GM18507 (cell line): Measurements from ENCODE around the gene AGAP1.
"Not testable (repeated sequence)": the region's sequence is repeated elsewhere in the genome, so short reads cannot be mapped to it uniquely, and the experiment has no call there.

ENCODE experiments used
- DNase-seq: peaks from one replicate; pipeline ENCODE4 v3.0.0; 2011; ENCODE audit warnings: low read depth; ENCODE audit not compliant: insufficient read length; ENCODE audit errors: extremely low spot score
- FAIRE-seq: peaks from 2 replicates; lab custom pipeline; 2011; peaks lifted over from hg19 to GRCh38; lab: Jason Lieb, UNC

The AGAP1 gene

DNA sequence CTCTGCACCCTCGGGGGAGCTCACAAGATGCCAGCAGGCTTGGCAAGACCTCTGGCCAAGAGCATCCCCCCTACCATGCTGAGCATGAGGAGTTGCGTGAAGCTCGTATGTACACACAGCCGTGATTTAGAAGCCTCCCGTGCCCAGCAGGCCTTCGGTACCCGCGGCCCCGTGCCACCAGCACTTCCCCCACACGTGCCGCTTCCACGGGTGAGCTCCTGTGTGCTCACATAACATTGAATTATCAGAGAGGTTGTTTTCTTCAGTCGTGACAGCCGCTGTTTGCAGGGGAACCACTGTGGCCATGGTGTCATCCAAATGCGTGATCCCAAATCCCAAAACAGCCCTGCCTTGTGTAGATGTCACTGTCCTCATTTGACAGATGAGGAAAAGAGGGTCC, 621.1 kb downstream of the AGAP1 start:
- DNase-seq (no peak), FAIRE-seq (no peak)

DNA sequence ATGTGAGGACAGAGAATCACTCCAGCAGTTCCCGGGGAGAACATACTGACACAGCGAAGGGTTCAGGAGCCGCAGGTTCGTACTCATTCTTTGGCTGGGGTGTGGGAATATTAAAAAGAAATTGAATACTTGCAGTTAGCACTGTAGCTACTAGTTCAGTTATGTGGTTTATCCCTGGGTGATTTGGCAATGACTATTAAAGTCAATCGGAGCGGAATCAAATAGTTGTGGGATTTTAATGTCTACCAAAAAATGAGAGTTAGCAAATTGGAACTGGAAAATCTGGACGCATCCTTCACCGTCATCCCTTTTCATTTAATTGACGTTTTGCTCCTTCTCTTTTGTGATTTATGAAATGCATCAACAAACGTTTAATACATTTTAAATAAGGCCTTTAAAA, 623.6 kb downstream of the AGAP1 start:
- FAIRE-seq (no peak), DNase-seq (no peak)

DNA sequence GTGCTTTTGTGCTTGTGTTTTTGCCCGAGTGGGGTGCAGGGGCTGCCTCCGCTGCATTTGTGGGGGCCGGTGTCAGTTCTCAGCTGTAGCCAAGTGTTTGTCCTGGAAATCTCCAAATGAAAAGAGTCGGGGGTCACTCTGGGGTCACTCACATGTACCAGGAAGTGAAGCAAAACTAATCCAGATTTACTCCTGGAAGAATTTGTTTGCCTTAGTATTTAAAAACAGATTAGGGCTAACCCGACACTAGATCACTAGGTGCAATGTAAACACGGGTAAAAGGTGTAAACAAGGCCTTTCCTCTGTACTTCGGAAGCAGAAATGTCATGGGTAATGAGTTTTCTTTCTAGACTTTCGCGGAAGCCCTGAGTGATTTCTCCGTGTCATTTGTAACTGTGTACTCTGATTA, 624.0 kb downstream of the AGAP1 start:
- FAIRE-seq = no peak
- no peak for DNase-seq

DNA sequence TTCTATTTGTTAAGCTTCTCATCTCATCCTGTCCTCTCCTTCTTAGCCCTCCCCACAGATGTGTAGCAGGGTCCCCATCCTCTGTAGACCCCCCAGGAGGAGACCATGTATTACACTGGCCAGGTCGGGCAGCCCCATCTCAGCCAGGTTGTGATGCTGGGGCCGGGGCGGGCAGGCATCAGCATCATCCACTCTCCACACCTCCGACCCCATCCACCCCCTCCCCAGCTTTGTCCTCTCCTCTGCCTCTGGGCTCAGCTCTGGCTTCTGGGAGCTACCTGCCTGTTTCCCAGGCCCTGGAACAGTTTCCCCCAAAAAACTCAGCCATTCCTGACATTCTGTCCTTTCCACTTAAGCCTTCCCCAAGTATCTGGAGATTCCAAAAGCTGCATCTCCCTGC, 625.2 kb downstream of the AGAP1 start:
- FAIRE-seq = no peak

DNA sequence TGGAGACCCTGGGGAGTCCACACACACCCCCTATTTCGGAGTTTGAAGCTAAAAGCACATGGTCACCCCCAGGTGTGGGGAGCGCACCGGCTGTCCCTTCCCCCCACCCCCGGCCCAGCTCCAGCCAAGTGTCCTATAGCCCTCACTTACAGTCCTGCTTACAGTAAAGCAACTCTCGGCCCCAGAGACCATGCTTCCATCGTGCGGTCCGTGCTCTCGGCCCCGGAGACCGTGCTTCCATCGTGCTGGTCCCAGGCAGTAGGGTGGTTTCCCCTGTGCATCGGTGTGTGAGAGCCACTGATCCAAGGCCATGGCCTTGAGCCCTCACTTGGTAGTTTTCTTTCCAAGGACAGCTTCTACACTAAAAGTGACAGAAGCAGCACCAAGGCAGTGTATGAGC, 625.6 kb downstream of the AGAP1 start:
- DNase-seq (no peak), FAIRE-seq (no peak)

More for the DNA sequence above, 625.2 kb downstream of the AGAP1 start:
- DNase-seq = no peak

DNA sequence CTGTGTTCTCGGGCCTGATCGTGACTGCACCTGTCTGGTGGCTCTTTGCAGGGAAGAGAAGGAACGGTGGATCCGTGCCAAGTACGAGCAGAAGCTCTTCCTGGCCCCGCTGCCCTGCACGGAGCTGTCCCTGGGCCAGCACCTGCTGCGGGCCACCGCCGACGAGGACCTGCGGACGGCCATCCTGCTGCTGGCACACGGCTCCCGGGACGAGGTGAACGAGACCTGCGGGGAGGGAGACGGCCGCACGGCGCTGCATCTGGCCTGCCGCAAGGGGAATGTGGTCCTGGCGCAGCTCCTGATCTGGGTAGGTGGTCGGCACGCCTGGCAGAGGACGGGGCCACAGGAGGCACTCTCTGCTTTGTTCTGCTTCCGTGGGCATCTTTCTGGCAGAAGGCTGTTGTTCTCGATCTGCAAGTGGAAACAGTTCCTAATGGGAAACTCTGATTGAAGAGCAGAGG, 626.3 kb downstream of the AGAP1 start:
- no peak for FAIRE-seq
- DNase-seq = no peak

DNA sequence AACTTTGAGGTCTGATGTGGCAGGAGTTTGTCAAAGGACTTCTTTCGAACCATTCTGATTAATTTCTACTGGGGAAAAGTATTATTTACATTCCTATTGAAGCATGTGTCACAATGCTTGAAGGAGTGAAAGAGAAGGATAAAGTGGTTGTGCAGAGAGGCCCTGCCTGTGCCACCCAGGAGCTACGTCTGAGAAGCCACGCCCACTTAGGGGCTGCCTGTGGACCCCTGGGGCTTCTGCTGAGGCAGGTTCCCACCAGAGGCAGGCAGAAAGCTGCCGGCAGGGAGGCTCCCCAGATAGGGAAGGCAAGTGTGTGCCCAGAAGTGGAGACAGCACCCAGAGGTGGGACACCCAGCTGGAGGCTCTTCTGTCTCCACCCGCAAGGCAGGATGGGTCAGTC, 627.0 kb downstream of the AGAP1 start:
- no peak for FAIRE-seq
- no peak for DNase-seq

DNA sequence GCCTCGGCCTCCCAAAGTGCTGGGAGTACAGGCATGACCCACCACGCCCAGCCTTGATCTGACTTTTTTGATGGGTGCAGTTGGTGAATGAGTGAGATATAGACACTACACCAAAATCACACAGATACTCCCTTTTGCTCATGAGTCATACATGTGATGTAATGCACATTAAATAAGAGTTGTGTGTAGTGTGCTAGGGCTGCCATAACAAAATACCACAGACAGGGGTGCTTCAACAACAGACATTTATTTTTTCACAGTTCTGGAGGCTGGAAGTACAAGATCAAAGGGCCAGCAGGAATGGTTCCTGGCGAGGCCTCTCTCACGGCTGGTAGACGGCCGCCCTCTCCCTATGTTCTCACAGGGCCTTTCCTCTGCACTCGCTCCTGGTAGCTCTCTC, 627.7 kb downstream of the AGAP1 start:
- DNase-seq (no peak), FAIRE-seq (no peak)

DNA sequence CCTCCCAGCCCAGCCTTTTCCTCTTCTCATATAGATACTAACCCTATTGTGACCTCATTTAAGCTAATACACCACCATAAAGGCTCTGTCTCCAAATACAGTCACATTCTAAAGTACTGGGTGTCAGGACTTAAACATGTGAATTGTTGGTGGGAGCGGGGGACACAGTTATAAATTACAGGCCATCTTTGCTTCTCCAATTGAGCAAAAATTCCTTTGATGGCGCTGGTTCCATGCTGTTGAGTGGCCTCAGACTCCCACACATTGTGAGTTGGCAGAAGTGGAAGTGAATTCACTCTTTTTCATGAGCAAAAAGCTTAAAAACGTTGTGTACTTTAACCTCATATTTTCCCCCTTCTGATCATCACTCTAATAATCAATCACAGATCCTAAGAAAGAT, 628.4 kb downstream of the AGAP1 start:
- FAIRE-seq = no peak
- DNase-seq = no peak

DNA sequence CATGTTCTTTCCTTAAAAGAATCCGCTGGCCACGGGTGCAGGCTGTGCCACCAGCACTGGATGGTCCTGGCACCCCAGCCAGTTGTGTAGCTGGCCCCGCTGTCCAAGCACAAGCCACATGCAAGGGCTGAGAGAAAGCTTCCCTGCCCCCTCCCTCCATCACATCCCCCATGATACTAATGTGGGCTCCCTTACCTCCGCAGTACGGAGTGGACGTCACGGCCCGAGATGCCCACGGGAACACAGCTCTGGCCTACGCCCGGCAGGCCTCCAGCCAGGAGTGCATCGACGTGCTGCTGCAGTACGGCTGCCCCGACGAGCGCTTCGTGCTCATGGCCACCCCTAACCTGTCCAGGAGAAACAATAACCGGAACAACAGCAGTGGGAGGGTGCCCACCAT, 629.9 kb downstream of the AGAP1 start:
- no peak for DNase-seq
- no peak for FAIRE-seq

DNA sequence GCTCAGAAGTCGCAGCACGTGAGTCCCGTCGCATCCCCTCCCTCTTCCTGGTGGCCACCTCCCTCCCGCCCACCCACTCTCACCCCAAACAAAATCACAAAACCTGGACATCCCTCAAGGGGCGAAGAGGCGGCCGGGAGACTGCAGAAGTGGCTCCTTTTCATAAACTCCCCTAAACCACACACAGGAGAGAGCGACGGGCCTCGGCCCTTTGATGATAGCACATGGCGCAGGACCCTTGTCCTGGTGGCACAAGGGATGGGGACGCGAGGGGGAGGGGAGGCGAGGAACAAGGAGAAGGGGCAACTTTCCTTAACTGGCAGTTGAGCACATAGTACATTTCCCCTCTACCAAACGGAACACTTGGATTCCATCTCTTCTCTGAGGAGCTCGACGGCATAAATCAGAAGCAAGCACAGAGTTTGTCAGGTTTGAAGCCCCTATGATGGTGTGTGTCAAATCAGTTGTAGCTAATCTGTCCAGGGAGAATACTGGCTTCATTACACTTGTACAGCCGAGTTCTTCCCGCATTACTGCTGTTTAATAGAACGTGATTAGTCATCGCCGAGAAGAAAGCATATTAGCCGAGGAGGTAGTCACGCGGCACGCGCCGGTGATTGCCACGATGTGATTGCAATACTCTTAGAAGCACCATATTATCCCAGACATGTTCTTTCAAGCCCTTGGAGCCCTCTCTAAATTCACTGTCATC, 630.5 kb downstream of the AGAP1 start:
- DNase-seq (no peak), FAIRE-seq (no peak)

DNA sequence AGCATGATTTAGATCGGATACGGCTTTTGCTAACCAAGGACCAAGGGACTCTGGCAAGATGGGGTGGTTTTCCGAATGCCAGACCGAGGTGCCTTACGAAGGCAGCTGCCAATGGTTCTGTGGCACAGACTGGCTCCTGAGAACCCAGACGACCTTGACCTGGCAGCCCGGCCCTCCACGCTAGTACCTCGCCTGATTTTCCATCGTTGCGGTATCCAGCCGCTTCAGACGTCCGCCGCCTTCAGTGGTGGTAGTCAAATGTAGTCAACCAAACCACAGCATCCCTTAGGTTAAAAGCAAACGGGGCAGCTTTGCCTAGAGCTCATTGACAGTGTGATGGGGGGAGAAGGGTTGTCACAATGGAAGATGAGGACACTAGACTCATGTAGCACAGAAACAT, 631.7 kb downstream of the AGAP1 start:
- FAIRE-seq (no peak), DNase-seq (no peak)

DNA sequence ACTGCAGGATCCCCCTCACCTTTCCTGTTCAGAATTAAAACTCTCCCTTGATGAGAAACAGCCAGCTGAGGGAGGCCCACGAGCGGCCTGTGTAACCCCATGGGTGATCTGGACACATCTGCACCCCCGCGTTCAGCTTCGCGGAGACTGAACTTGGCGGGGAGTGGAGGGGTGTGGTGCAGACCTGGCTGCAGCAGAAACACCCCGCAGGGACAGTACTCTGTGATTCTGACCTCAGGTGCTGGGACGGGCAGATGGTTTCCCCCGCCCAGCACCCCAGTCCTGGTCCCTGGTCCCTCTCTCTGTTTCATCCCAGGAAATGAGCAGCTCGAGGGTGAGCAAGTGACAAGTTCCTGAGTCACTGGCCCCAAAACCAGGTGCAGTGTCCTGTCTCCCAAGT, 633.2 kb downstream of the AGAP1 start:
- no peak for DNase-seq
- FAIRE-seq = no peak

DNA sequence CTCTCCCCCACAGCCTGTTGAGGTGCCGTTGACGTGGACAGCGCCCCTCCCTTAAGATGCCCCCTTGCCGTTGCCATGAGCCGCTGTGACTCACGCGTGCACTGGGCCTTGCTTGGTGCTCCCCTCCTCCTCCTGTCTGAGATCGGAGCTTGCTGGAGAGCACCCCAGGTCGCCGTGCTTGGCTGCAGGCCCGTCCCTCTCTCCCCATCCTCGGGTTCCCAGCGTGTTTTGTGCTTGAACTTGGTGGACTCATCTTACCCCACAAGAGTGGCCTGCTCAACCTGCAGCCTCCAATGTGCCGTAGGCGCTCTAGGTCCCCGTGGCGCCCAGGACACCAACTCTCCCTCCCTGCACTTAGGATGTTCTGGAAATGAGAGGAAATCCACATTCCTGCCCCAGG, 634.5 kb downstream of the AGAP1 start:
- FAIRE-seq (no peak), DNase-seq (no peak)

DNA sequence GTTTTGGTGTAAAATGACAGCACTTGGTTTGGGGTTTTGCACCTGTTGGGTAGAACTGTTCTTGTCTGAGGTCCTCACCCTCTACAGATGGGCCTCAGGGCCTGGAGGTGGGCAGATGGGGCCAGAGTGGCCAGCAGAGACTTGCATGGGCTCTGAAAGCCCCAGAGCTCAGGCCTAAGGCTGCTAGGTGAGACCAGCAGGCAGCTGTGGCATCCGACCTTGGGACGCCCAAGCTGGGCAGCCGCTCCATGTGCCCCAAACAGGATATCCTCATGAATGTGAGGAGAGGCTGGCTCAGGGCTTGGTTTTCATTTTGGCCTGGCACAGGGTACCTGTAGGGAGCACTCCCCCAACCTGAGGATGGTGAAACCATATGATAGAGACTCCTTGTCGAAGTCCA, 636.1 kb downstream of the AGAP1 start:
- FAIRE-seq (no peak), DNase-seq (no peak)

DNA sequence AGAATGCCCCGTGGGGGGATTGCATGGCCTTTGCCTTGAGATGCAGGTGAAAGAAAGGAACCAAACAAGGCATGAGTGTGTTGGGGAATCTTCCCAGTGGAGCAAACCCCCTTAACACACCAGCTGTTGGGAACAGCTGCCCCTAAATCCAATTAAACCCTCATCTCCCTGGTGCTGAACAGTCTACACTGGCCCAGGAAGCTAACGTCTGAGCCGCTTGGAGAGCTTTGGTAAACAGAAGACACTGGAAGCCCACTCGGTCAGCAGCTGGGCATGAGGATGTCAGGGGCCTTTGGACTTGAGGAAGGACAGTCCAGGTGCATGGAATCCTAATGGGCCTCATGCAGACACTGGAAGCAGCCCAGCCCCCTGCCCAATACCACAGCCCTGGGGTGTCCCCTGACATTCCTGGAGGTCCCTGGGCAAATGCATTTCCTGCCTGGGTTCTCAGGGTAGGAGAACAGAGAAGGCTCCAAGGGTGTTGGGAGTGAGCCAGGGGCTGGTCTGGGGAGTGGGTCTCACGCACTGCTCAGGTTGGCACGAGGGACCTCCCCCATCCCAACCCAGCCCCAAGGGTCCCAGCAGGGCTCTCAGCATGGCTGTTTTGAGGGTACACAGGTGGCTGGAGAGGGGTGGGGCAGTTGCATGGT, 636.6 kb downstream of the AGAP1 start:
- DNase-seq (no peak), FAIRE-seq (no peak)

DNA sequence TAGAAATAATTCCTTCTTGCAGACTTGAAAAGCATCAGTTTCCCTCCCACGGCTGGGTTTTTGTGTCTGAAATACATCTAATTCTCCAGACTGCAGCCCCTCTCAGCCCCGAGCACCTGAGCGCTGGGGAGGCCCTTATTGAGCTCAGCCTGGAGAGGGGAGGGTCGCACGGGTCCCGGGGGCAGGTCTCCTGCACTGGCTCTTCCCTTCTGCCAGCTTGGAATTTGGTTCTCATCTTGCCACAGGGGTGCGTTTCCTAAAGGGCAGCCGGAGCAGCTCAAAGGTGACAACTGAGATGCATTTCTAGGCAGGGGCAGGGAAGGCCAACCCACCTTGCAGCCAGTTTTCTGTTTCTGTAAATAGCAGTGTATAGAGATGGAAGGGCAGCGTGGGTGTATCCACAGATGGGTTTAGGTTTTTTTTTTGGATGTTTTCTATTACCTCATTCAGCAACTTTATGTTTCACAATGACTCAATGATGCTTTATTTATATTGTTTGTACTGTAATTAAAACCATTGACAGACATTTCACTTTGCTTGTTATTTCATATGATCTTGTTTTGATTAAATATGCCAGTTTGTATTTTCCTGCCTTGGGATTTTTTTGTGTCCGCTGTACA, 637.3 kb downstream of the AGAP1 start:
- DNase-seq (no peak), FAIRE-seq (no peak)

DNA sequence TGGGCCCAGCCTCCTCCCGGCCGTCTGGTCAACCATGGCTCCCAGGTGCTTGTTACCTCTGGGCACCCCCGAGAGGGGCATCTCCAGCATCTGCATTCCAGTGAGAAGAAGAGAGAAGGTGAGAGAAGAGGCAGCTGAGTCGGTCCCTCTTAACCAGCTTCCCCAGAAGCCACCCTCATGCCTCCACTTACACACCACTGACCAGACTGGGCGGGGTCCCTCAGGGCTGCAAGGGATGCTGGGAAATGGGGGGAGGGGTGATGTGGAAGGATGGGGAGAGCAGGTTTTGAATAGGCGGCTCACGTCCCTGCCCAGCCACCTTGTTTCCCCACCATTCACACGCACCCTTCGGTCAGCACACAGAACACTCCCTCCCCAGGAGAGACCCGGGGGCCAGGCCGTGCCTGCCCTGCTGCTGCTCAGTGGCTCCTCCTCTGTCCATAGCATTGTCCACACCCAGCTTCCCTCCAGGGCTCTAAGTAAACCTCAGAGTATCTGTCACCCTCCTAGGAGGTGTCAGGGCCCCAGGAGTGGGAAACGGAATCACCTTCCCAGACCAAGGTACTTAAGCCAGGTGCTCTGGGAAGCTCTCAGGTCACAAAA, 639.7 kb downstream of the AGAP1 start:
- DNase-seq = no peak
- FAIRE-seq = no peak

DNA sequence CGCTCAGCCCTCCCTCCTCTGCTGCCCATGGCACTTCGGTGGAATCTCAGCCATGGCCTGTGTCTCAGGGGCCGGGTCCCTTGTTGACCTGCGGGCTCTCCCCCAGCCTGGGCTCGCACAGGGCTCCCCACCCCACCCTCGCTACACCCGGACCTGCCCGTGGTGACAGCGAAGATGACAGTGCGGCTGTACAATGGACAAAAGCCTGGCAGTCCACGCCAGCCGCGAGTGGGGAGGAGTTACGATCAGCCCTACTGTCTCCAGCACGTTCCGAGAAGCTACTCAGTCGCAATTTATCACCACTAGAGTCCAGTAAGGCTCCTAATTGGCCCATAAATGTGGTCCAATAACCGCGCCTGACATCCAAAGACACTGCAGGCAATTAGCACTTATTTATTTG, 642.7 kb downstream of the AGAP1 start:
- FAIRE-seq = no peak

DNA sequence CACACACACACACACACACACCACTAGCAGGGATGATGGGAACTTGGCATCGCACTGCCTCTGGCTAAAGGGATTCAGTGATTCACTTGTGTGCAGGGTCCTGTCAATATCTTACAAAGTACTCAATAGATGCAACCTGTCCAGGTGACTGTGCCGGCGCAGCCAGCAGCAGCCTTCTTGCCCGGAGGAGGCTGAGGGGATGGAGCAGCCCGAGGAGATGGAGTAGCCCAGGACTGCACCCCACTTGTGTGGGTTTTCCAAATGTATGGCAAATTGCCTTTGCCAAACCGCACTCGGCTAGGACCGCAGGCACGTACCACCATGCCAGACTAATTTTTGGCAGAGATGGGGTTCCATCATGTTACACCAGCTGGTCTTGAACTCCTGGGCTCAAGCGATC, 643.2 kb downstream of the AGAP1 start:
- DNase-seq (no peak), FAIRE-seq (no peak)

More for the DNA sequence above, 642.7 kb downstream of the AGAP1 start:
- DNase-seq = no peak

DNA sequence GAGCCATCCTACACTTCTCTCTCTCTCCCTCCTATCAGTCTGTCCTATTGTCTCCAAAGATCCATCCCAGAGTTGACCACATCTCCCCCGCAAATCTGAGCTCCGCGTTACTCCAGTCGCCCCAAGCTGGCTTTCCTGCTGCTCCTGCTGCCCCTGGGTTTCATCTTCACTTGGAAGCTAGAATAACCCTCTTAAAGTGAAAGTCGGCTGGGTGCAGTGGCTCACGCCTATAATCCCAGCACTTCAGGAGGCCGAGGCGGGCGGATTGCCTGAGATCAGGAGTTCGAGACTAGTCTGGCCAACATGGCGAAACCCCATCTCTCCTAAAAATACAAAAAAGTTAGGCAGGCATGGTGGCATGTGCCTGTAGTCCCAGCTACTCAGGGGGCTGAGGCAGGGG, 647.8 kb downstream of the AGAP1 start:
- FAIRE-seq, DNase-seq: not testable (repeated sequence)
